Hepatocyte (in vitro differentiated cells): ENCODE results near the gene BMP5. TPM values are rescaled to one million over a fixed set of nuclear protein-coding genes. Genes with fewer than 3 reads are reported as not detected.

Source experiments
- DNase-seq: peaks from one replicate; pipeline ENCODE4 v3.0.0-alpha.2; 2016; ENCODE audit warnings: low spot score
- H2AFZ ChIP-seq: fragments of 200-600 bp; sonication (generic); 2 replicates; pipeline ENCODE4 v1.6.0; 2016; ENCODE audit warnings: antibody characterized with exemption, mild to moderate bottlenecking
- H3K27ac ChIP-seq: fragments of 200-600 bp; sonication (generic); 2 replicates; pipeline ENCODE4 v1.5.1; 2016; ENCODE audit warnings: mild to moderate bottlenecking
- H3K27me3 ChIP-seq: fragments of 200-600 bp; sonication (generic); 2 replicates; pipeline ENCODE4 v1.6.1; 2016
- H3K36me3 ChIP-seq: fragments of 200-600 bp; sonication (generic); replicated peaks from 2 replicates; pipeline ENCODE4 v1.5.1; 2016; ENCODE audit warnings: low read depth; ENCODE audit not compliant: insufficient read depth
- H3K4me1 ChIP-seq: fragments of 200-600 bp; sonication (generic); 2 replicates; pipeline ENCODE4 v1.5.1; 2016; ENCODE audit warnings: mild to moderate bottlenecking, moderate library complexity; ENCODE audit not compliant: insufficient read depth
- H3K4me2 ChIP-seq: fragments of 200-600 bp; sonication (generic); 2 replicates; pipeline ENCODE4 v1.6.0; 2016
- H3K4me3 ChIP-seq: fragments of 200-600 bp; sonication (generic); 2 replicates; pipeline ENCODE4 v1.5.1; 2016; ENCODE audit warnings: mild to moderate bottlenecking
- H3K79me2 ChIP-seq: fragments of 200-600 bp; sonication (generic); 2 replicates; pipeline ENCODE4 v1.6.0; 2017; ENCODE audit warnings: mild to moderate bottlenecking
- H3K9me2 ChIP-seq: fragments of 200-600 bp; sonication (generic); replicated peaks from 2 replicates; pipeline ENCODE4 v1.6.0; 2017; ENCODE audit warnings: mild to moderate bottlenecking; ENCODE audit not compliant: insufficient read depth
- H3K9me3 ChIP-seq: fragments of 200-600 bp; sonication (generic); 2 replicates; pipeline ENCODE4 v1.5.1; 2016; ENCODE audit warnings: low read depth, mild to moderate bottlenecking
- H4K20me1 ChIP-seq: fragments of 200-600 bp; sonication (generic); 2 replicates; pipeline ENCODE4 v1.6.0; 2016; ENCODE audit warnings: mild to moderate bottlenecking; ENCODE audit not compliant: insufficient read depth, poor library complexity, severe bottlenecking
- CTCF ChIP-seq: fragments of 200-600 bp; sonication (generic); IDR thresholded peaks from 2 replicates; pipeline ENCODE4 v1.5.1; 2016; ENCODE audit warnings: antibody characterized with exemption, mild to moderate bottlenecking; ENCODE audit not compliant: poor library complexity
- EZH2 ChIP-seq: fragments of 200-600 bp; sonication (generic); IDR thresholded peaks from 2 replicates; pipeline ENCODE4 v1.6.1; 2016; ENCODE audit warnings: antibody characterized with exemption, mild to moderate bottlenecking, borderline replicate concordance
- EZH2phosphoT487 ChIP-seq: fragments of 200-600 bp; sonication (generic); IDR thresholded peaks from one replicate; pipeline ENCODE4 v1.6.1; 2018; ENCODE audit warnings: antibody characterized with exemption, mild to moderate bottlenecking, low read depth, moderate library complexity; ENCODE audit not compliant: unreplicated experiment, severe bottlenecking
- WGBS: methylation state at CpG from one replicate; pipeline ENCODE4 v1.1.6; 2016; ENCODE audit warnings: low lambda C conversion rate; ENCODE audit errors: missing lambda C conversion rate; 5-methylcytosine and 5-hydroxymethylcytosine counted together
- polyA plus RNA-seq: library from polyadenylated mRNA; unstranded; fragments of >200 nt; fragmentation: Nextera tagmentation; extraction: Ambion mirVana; gene quantifications from 2 replicates; pipeline ENCODE4 v1.2.1, GENCODE V29; 2016
- total RNA-seq: library from RNA; depleted of rRNA; stranded (reverse); fragments of >200 nt; gene quantifications from 2 replicates; pipeline ENCODE4 v1.2.3, GENCODE V29; 2014

Gene BMP5
- total RNA-seq (26.5 and 38.3 TPM in 2 replicates), polyA plus RNA-seq (9.5 and 11.1 TPM in 2 replicates)

DNA sequence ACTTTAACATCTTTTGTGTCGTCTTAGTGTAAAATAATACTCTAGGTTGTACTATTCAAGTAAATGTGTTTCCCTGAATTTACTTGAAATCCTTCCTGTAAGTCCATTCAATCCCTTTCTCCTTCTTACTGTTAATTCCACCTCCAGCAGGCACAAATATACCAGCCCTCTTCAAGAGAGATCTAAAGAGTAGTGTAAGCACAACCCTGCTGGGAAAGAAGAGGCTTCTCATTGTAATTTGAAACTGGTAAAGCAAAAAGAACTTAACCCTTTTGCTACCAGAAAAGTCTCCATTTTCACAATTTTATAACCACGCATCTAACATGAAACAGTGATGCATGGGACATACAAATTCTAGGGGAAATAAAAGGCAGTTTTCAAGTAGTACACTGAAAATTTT is at the start of gene BMP5:
Gene BMP5, minus strand, starts transcription at position 191 of the 400 bp plus-strand sequence. CDS start 725 bp downstream, outside the sequence.
- WGBS, result 18% methylated on average over 2 of the region's 2 CpGs
- H3K4me3 ChIP-seq, result peak within 1 kb of the TSS; percentile 50
- TF ChIP-seq CTCF, result no peak
- no peak for TF ChIP-seq EZH2phosphoT487
- TF ChIP-seq EZH2, result no peak
- H3K9me2 ChIP-seq, result no peaks in the 10 kb centered on the region
- H3K4me2 ChIP-seq, result peak within 1 kb of the TSS; percentile 67
- H2AFZ ChIP-seq, result peak within 1 kb of the TSS; percentile 27
- H3K4me1 ChIP-seq, result no peaks in the 10 kb centered on the region
- no peaks in the 10 kb centered on the region for H3K36me3 ChIP-seq
- no peaks in the 10 kb centered on the region for H3K27me3 ChIP-seq
- H3K27ac ChIP-seq, result peak within 1 kb of the TSS; percentile 57
- H3K9me3 ChIP-seq, result no peaks in the 10 kb centered on the region
- DNase-seq, result peak; percentile 44
- peaks cover 52% of the 10 kb centered on the region for H3K79me2 ChIP-seq
- no peaks in the 10 kb centered on the region for H4K20me1 ChIP-seq

- no peaks in the 10 kb centered on the region for H3K27me3 ChIP-seq
- no peaks in the 10 kb centered on the region for H3K9me2 ChIP-seq
- H3K4me1 ChIP-seq, result peaks cover 1% of the 10 kb centered on the region
- no peak overlapping the region for H2AFZ ChIP-seq
- TF ChIP-seq CTCF, result no peak
- TF ChIP-seq EZH2phosphoT487, result no peak
- no peak for TF ChIP-seq EZH2
- no peaks in the 10 kb centered on the region for H3K9me3 ChIP-seq
- no peaks in the 10 kb centered on the region for H4K20me1 ChIP-seq
- no peak overlapping the region for H3K4me2 ChIP-seq
- no peaks in the 10 kb centered on the region for H3K79me2 ChIP-seq
- H3K36me3 ChIP-seq, result no peaks in the 10 kb centered on the region
- DNase-seq, result no peak
- no peak overlapping the region for H3K27ac ChIP-seq
- H3K4me3 ChIP-seq, result no peak overlapping the region
Measured at GRCh38 chr6:55922406-55922805, 47.0 kb upstream of the BMP5 start.

GRCh38 chr6:55919716-55920308 is 44.4 kb upstream of the BMP5 start:
- Histone ChIP-seq H3K27me3 (no peaks in the 10 kb centered on the region), H4K20me1 (no peaks in the 10 kb centered on the region), H3K4me2 (no peak overlapping the region), H3K9me3 (no peaks in the 10 kb centered on the region), H2AFZ (no peak overlapping the region), H3K9me2 (no peaks in the 10 kb centered on the region), H3K27ac (no peak overlapping the region), H3K4me3 (no peak overlapping the region), H3K79me2 (no peaks in the 10 kb centered on the region), H3K4me1 (peaks cover 4% of the 10 kb centered on the region), H3K36me3 (no peaks in the 10 kb centered on the region)
- WGBS, result 72% methylated on average over 5 of the region's 5 CpGs
- no peak for DNase-seq
- no peak for TF ChIP-seq EZH2
- TF ChIP-seq EZH2phosphoT487, result no peak
- TF ChIP-seq CTCF, result no peak

DNA sequence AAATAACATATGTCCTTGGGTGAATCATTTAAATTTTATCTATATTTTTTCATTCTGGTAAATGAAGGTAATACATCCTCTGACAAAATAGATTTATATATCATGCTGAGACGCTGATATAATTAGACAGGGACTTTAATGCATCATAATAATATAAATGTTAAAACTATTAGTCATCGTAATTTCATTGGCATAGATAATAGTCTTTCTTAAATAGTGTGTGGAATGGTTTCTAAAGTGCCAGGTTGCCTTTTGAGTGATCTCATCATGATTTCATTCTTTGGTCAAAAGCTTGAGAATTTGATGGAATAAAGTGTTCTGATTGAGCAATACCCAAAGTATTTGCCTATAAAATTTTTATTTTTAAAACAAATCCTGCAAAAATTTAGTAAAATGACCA is 43.2 kb upstream of the BMP5 start:
- WGBS, result 38% methylated on average over 2 of the region's 2 CpGs
- no peaks in the 10 kb centered on the region for H3K79me2 ChIP-seq
- H3K9me3 ChIP-seq, result no peaks in the 10 kb centered on the region
- no peak overlapping the region for H3K4me3 ChIP-seq
- peak overlapping the region; percentile 53 for H3K4me2 ChIP-seq
- TF ChIP-seq EZH2 (no peak), EZH2phosphoT487 (no peak), CTCF (no peak)
- H3K27me3 ChIP-seq, result no peaks in the 10 kb centered on the region
- H3K9me2 ChIP-seq, result no peaks in the 10 kb centered on the region
- no peak overlapping the region for H3K27ac ChIP-seq
- H3K36me3 ChIP-seq, result no peaks in the 10 kb centered on the region
- peaks cover 4% of the 10 kb centered on the region for H3K4me1 ChIP-seq
- no peak overlapping the region for H2AFZ ChIP-seq
- no peak for DNase-seq
- H4K20me1 ChIP-seq, result no peaks in the 10 kb centered on the region
